Lung (tissue), 12 donors: ENCODE measurements around the gene ITIH3. TPM values are rescaled to one million over a fixed set of nuclear protein-coding genes. Genes with fewer than 3 reads are reported as not detected.

Experiments
- ATAC-seq: fragments of 200-7000 bp; cut with Tn5 transposase; one replicate; pipeline ENCODE4 v1.9.1; 2020; ENCODE audit warnings: moderate number of reproducible peaks; ENCODE audit not compliant: insufficient read depth, low FRiP score
- DNase-seq, 3 donors: peaks; one replicate each; pipeline ENCODE4 v3.0.0-alpha.2; 2013 to 2017
- H3K27ac ChIP-seq, 2 donors: one replicate each; pipeline ENCODE4 v1.5.1; 2013; ENCODE audit warnings: mild to moderate bottlenecking in 2 of 2, moderate library complexity in 2 of 2, control low read depth in 1 of 2, inconsistent platforms in 1 of 2, low read depth in 1 of 2, low read length in 1 of 2
- H3K27me3 ChIP-seq, 3 donors: one replicate each; pipeline ENCODE4 v1.5.1; 2013; ENCODE audit warnings: low read length in 2 of 3; ENCODE audit not compliant: control insufficient read depth in 3 of 3, insufficient read depth in 3 of 3
- H3K36me3 ChIP-seq, 4 donors: one replicate each; pipeline ENCODE4 v1.5.1; 2013; ENCODE audit warnings: low read length in 4 of 4, mild to moderate bottlenecking in 1 of 4, moderate library complexity in 1 of 4; ENCODE audit not compliant: control insufficient read depth in 4 of 4, insufficient read depth in 4 of 4
- H3K4me1 ChIP-seq, 5 donors: one replicate each; pipeline ENCODE4 v1.5.1; 2013; ENCODE audit warnings: low read length in 5 of 5, mild to moderate bottlenecking in 2 of 5, moderate library complexity in 1 of 5; ENCODE audit not compliant: control insufficient read depth in 5 of 5, insufficient read depth in 5 of 5
- H3K4me3 ChIP-seq: one replicate; pipeline ENCODE4 v1.5.1; 2013; ENCODE audit warnings: mild to moderate bottlenecking, control low read depth, moderate library complexity
- H3K9ac ChIP-seq, 2 donors: one replicate each; pipeline ENCODE4 v1.5.1; 2013; ENCODE audit warnings: low read length in 2 of 2, control low read depth in 1 of 2; ENCODE audit not compliant: insufficient read depth in 1 of 2
- H3K9me3 ChIP-seq, 4 donors: one replicate each; pipeline ENCODE4 v1.5.1; 2013; ENCODE audit warnings: low read length in 3 of 4, mild to moderate bottlenecking in 1 of 4, moderate library complexity in 1 of 4; ENCODE audit not compliant: control insufficient read depth in 4 of 4, insufficient read depth in 3 of 4
- WGBS, 2 donors: extraction: QIAGEN DNeasy Blood & Tissue Kit; methylation state at CpG; one replicate each; pipeline ENCODE4 v1.1.7; 2013; 5-methylcytosine and 5-hydroxymethylcytosine counted together
- polyA plus RNA-seq, 2 donors: library from polyadenylated mRNA; stranded (reverse); fragments of 200-250 nt; gene quantifications; one replicate each; pipeline ENCODE4 v1.2.1, GENCODE V29; 2013
- total RNA-seq, 2 donors: library from RNA; depleted of rRNA in 1 of 2; stranded (reverse); fragments of >200 nt in 1 of 2; gene quantifications; one replicate each; pipeline ENCODE4 v1.2.1, GENCODE V29; 2014 to 2021
- TF ChIP-seq, protein P1 (sequence below): IDR thresholded peaks from 2 replicates; pipeline ENCODE4 v1.5.1; 2012; ENCODE audit warnings: mild to moderate bottlenecking; ENCODE audit errors: control extremely low read depth, extremely low read depth
- donor health status: control.
- donor health status: control.
- donor health status: Bipolar disorder and iron deficiency.
- donor health status: healthy.
- donor health status: DM: yes; HTN: yes; CAD: no.

The ITIH3 gene
- total and polyA plus RNA-seq, 4 donors: 0.54 to 3.2 (median 1.7) TPM

DNA sequence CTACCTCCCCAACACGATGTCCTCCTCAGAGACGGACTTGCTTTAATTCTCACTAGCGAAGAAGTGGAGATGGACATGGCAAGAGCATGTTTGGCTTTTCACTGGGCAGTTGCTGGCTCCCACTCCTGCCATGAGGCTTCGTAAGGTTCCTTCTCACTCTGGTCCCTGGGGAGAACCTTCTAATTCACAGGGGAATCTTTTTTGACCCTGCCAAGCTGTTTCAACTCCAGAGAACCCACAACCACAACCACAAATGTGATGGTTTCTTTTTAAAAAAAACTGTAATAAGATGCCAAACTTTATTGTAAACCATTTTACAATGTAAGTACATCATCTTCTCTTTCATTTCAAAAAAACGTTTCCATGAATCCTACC lies 41.9 kb downstream of the ITIH3 start:
- H3K9me3 ChIP-seq: no peaks in the 10 kb centered on the region
- WGBS, 2 donors: 92 to 99% methylated on average over 5 of the region's 5 CpGs
- TF ChIP-seq, protein P1, sequence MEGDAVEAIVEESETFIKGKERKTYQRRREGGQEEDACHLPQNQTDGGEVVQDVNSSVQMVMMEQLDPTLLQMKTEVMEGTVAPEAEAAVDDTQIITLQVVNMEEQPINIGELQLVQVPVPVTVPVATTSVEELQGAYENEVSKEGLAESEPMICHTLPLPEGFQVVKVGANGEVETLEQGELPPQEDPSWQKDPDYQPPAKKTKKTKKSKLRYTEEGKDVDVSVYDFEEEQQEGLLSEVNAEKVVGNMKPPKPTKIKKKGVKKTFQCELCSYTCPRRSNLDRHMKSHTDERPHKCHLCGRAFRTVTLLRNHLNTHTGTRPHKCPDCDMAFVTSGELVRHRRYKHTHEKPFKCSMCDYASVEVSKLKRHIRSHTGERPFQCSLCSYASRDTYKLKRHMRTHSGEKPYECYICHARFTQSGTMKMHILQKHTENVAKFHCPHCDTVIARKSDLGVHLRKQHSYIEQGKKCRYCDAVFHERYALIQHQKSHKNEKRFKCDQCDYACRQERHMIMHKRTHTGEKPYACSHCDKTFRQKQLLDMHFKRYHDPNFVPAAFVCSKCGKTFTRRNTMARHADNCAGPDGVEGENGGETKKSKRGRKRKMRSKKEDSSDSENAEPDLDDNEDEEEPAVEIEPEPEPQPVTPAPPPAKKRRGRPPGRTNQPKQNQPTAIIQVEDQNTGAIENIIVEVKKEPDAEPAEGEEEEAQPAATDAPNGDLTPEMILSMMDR: no peak
- peaks cover 0 to 34% (median 7%) of the 10 kb centered on the region in 4 donors for H3K36me3 ChIP-seq
- no peak overlapping the region for H3K27ac ChIP-seq
- peaks cover 0 to 20% (median 3%) of the 10 kb centered on the region in 5 donors for H3K4me1 ChIP-seq
- DNase-seq (no peak), ATAC-seq (no peak)
- H3K27me3 ChIP-seq: no peaks in the 10 kb centered on the region
- no peak overlapping the region for H3K4me3 ChIP-seq
- H3K9ac ChIP-seq: no peak overlapping the region

DNA sequence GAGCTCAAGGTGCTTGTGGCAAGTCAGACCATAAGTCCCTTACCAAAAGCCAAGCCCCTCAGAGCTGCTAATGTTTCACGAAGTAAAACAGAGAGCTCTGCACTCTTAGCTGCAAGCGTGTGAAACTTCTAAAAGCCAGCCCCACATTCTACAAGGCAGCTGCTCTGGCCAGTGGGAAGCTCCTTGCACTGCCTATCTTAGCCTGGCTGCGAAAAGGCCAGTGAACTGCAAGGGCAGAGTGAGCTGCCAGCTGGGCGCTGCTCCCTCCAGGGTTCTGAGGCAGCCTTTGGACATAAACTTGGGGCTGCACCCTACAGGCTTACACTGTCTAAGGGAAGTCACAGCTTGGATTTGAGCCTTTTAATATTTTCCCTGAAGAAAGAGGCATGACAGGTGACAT lies 42.4 kb downstream of the ITIH3 start:
- Histone ChIP-seq H3K9ac (no peak overlapping the region), H3K4me1 (peaks cover 0 to 20% (median 3%) of the 10 kb centered on the region in 5 donors), H3K9me3 (no peaks in the 10 kb centered on the region), H3K27me3 (no peaks in the 10 kb centered on the region), H3K36me3 (peaks cover 0 to 39% (median 9%) of the 10 kb centered on the region in 4 donors), H3K4me3 (no peak overlapping the region), H3K27ac (no peak overlapping the region)
- DNase-seq (no peak), ATAC-seq (no peak)
- WGBS, 2 donors: 86 to 92% methylated on average over 4 of the region's 4 CpGs
- TF ChIP-seq, protein P1: no peak

DNA sequence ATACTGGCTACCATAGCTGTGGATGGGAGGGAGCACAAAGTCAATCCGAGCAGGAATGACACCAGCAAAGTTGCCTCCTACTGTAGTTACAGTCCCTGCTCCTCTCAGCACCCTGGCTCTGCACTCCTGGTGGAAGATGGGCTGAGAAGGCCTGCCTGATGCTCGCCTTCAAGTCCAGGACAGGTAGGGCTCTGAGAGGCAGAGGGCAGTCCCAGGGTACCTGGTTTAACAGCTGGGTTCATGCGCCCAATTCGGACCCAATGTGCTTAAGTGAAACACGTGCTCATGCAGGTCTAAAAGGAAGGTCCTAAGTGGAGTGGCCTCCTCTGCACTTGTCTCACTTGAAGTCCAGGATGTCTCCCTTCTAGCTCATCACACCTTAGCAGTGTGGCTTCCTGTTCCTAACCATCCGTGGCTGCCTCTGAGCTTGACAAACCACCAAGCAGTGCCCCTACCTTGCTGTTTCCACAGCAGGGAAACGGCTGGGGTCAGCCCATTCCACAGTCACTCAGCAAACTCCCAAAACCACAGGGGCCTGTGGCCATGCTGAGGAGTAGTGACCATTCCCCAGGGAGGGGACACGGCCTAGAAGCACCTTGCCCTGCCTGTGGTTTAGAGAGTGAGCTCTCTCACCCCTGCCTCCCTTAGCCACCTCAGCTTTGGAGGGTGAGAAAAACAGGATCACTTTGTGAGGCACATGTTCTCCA lies 44.1 kb downstream of the ITIH3 start:
- 86 to 91% methylated on average over 8 of the region's 8 CpGs for WGBS, 2 donors
- ATAC-seq: no peak
- no peak overlapping the region for H3K4me3 ChIP-seq

More for the DNA sequence above, 44.1 kb downstream of the ITIH3 start:
- H3K4me1 ChIP-seq: peaks cover 0 to 29% (median 8%) of the 10 kb centered on the region in 5 donors
- no peak overlapping the region for H3K27ac ChIP-seq
- no peak for DNase-seq
- no peaks in the 10 kb centered on the region for H3K27me3 ChIP-seq
- TF ChIP-seq, protein P1: no peak
- no peak overlapping the region for H3K9ac ChIP-seq
- peaks cover 0 to 45% (median 12%) of the 10 kb centered on the region in 4 donors for H3K36me3 ChIP-seq
- no peaks in the 10 kb centered on the region for H3K9me3 ChIP-seq
